Stomach (tissue), 4 donors: ENCODE data around the gene MGME1.

Experiments used
- CTCF ChIP-seq, 7 experiments: fragments of 450-650 bp in 4 of 7; fragments of 200-600 bp in 3 of 7; sonication (generic) in 3 of 7; IDR thresholded peaks; one replicate each; pipeline ENCODE4 v1.5.1; 2016 to 2019; ENCODE audit warnings: antibody characterized with exemption in 7 of 7, control low read depth in 2 of 7, mild to moderate bottlenecking in 1 of 7
- EP300 ChIP-seq: sonication (generic); formaldehyde crosslinking; IDR thresholded peaks from one replicate; pipeline ENCODE4 v1.6.1; 2017; ENCODE audit warnings: antibody characterized with exemption
- POLR2A ChIP-seq, 4 donors: fragments of 450-650 bp; IDR thresholded peaks; one replicate each; pipeline ENCODE4 v1.6.1; 2016; ENCODE audit warnings: antibody characterized with exemption in 4 of 4, control low read depth in 2 of 4, mild to moderate bottlenecking in 1 of 4, moderate library complexity in 1 of 4
- POLR2AphosphoS5 ChIP-seq, 3 donors: sonication (generic); formaldehyde crosslinking; IDR thresholded peaks; one replicate each; pipeline ENCODE4 v1.6.1; 2016; ENCODE audit warnings: antibody characterized with exemption in 3 of 3

GRCh38 chr20:18024606-18025127 is 55.8 kb downstream of the MGME1 start:
- TF ChIP-seq EP300 (no peak), CTCF (IDR thresholded peaks at IDR 0.05) (no peak), POLR2AphosphoS5 (IDR thresholded peaks at IDR 0.05) (no peak), POLR2A (IDR thresholded peaks at IDR 0.05) (no peak)
